Stimulated activated CD4-positive, alpha-beta T cell treated with anti-CD3 and anti-CD28 coated beads, Interleukin-2, amount 100 ng/mL, for 4 hours (primary cell): ENCODE results near the gene CACNA1E.

ENCODE experiments used
- DNase-seq: peaks from one replicate; pipeline ENCODE4 v3.0.0-alpha.2; 2020; ENCODE audit warnings: low read depth

CACNA1E gene

DNA sequence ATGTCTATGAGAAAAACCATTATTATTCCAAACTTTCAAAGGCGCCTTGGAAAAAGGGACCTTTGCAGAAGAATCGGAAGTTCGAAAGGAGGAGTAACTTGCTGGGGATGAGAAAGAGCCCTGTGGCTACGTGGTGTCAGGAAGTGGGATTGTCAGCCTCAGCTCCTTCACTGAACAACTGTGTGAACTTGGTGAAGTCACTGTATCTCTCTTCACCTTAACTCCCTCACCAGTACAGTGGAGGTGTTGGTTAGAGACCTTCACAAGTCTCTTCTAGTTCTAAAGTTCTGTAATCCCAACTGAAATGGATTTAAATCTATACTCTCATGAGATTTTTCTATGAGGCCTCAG, 285.6 kb downstream of the CACNA1E start:
- DNase-seq: no peak

DNA sequence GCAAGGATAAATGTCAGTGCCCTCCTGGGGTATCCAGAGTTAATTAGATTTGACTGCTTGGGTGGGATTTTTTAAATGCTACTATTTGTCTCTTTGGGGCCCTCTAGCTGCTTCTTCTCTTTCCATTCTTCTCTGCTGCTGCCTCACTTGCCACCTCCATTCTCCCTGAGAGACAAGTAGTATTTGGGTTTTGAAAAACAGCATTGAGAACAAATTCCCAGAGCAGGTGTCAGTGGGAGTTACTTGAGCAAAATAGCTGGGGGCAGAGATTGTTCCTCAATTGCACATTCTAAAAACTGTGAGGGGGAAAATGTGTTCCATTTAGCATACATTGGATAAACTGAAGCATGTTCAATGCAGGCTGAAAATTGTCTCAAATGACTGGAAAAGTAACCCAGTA, 286.5 kb downstream of the CACNA1E start:
- DNase-seq: no peak

DNA sequence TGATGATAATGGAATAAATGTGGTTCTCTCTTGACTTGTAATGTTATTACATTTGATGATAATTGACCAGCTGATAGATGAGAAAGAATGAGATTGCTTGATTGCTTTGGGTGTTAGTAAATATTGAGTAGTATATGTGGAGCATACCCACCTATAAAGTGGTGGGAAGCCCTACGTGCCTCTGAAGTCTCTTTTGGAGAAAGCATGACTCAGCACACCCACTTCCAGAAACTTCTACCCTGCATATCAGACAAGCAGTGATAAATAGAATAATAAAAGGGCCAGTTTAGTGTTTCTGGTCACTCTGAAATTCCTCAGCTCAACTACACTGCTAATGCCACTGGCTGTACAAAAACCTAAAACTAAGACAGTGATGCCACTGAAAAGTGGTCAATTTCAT, 289.4 kb downstream of the CACNA1E start:
- DNase-seq: no peak

DNA sequence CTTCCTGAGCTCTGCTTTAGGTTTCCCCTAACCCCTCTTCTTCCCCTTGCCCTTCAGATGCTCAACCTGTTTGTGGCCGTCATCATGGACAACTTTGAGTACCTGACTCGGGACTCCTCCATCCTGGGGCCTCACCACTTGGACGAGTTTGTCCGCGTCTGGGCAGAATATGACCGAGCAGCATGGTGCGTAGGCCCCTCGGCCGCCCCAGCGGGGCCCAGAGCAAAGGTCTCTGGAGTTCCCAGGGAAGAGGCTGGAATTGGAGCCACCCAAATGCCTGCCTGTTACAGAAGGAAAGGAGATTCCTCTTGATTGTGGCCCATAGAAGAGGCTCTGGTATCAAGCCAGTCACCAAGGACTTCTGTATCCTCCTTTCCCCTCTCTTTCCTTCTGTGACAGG, 292.7 kb downstream of the CACNA1E start:
- no peak for DNase-seq

DNA sequence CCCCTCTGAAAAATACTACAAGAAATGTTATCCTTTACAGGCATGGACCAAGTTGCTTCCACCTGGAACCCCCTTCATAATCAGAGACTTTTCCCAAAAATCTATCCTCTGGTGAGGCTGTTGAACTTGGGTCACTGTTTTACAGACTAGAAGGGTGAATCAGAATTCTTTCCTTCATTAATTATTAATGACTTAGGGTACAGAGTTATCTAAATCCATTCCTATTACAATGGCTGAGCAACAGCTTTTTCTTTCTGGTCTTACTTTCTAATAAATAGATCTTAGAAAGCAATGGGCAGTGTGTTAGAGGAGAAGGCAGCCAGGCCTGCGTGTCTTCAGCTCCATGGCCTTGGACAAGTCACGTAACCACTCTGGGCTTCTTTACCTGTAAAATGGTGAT, 294.0 kb downstream of the CACNA1E start:
- no peak for DNase-seq

DNA sequence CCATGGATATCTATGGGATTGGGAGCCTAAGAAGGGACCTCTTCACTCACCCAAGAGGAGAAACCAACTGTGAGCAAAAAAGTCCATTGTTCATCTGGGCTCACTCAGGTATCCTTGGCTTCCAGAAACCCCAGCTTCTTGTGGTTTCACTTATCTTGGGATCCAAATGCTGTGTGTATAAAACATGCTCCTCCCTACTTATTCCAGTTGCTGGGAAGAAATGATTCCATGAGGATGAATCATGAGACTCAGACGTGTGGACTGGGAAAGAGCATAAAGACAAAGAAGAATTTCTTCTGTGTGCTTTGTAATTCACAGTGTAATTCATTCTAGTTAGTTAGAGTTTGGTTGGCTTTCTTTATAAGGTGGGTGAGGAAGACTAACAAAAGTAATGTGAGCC, 294.5 kb downstream of the CACNA1E start:
- DNase-seq: no peak

DNA sequence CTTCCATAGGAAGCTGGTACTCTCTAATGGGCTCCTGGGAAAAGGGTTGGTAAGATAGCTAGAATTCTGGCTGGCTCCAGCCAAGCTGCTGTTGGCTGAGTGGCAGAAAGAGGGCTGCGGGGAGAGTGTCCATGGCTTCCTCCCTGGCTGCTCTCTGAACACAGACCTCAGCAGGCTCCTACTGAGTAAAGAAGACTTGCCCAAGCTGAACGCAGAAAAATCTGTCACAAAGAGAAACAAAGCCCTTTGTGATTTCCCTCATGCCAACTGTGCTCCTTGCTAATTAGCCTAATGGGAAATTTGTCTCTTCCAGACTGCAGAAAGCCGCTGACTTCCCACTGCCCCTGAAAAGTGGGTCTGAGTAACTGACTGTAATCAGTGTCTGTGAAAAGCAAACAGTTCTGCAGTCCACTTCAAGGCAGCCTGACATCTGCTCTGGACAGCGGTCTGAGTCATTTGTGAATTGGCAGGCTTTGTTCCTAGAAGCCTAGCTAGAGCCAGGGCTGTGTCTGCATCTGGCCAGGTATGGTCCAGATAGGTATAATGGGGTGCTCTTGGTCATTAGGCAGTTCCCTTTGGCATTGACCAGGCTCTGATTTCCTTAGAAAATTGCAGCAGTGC, 295.4 kb downstream of the CACNA1E start:
- DNase-seq: no peak

DNA sequence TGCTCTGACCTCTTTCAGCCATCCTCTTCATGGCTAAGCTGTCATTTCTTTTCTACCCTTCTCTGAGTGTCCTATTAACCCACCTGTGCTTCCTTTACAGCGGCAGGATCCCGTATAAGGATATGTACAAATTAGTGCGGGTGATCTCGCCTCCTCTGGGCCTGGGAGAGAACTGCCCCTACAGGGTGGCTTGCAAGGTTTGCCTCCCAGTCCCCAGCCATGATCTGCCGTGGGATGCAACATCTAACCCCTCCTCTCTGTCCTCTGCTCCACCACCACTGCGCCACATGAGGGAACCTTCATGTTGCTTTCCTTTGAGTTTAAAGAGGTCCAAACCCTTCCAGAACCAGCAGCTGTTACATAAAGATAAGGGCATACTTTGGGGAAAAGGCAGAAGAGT, 296.0 kb downstream of the CACNA1E start:
- DNase-seq: no peak

GRCh38 chr1:181783208-181783607, 299.9 kb downstream of the CACNA1E start:
- no peak for DNase-seq

DNA sequence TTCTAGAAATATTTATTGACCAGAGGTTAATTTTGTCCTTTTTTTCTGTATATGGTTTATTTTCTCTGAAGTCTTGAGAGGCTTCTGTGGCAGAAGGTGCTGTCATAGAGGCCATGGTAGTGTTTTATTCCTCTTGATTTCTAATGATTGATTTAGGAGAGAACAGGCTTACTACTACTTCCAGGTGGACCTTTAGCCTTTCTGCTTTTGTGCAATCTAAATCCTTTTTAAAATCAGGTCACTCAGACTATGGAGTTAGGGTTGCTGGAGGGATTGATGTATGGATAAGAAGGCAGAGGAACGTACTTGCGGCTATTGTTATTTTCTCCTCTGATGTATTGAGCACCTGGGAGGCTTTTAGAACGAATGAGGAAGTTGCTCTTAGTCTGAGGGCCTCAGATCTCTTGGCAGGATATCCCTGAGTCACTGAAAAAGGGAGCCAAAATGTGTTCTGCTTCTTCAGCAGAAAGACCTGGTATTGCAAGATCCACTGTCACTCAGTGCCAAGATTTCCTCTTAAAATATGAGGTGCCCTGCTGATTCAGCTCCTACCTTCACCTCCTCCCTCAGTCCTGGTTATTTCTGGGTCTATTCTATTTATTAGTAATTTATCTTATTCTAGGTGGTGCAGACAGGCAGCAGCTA, 300.8 kb downstream of the CACNA1E start:
- no peak for DNase-seq

DNA sequence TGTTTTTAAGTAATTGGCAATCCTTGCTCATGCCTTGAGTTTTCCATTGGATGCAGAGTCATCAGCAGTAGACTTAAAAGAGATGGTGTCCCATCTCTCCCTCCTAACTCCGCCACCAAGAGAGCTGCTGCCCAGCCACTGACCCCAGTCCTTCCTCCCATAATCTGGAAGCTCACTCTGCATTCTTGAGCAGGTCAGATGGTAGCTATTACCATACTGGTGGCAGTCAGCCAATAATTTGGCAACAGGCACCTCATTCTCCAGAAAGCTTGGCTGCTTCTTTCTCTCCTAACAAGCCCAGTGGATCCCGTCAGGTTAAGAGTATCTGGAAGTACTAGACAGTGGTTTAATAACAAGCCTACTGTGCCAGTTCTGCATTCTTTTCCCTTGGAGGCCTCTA, 306.1 kb downstream of the CACNA1E start:
- no peak for DNase-seq

- DNase-seq: no peak
These were observed 308.4 kb downstream of the CACNA1E start for GRCh38 chr1:181791721-181792120.

DNA sequence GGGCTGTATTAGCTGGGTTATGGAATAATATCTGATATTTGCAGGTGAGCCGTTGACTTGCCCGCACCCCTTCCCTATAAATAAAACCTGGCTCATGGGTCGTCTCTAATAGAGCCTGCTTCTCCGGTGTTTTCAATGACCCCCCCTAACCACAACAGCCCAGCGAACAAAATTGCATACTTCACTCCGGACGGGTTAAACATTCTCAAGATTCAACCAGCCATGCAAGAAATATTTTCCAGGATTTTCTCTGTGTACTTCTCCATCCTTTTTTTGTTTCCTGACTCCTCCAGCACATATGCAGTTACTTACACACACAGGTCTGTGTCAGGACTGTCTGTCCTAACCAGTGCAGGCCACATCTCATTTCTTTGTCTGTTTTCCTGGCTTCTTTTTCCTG, 310.5 kb downstream of the CACNA1E start:
- no peak for DNase-seq

- no peak for DNase-seq
These were observed 311.0 kb downstream of the CACNA1E start for GRCh38 chr1:181794332-181794731.

- DNase-seq: no peak
These were observed 315.0 kb downstream of the CACNA1E start for GRCh38 chr1:181798191-181798926.

DNA sequence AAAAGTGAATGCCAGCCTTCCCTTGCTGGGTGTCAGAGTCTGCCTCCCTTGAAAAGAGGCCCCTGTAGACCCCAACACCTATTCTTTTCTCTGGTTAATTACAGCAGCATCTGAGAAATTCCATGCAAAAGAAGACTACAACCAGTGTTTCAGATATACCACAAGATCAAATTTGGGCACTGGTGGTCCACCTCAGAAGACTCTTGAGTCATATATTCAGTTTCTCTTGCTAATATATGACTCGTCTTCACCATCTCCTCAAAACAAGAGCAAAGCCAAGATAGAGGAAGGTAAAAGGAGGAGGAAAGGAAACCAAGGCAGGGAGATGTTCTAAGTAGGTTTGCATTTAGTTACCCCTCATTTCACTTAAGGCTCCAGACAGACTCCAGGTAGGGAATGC, 318.3 kb downstream of the CACNA1E start:
- no peak for DNase-seq

DNA sequence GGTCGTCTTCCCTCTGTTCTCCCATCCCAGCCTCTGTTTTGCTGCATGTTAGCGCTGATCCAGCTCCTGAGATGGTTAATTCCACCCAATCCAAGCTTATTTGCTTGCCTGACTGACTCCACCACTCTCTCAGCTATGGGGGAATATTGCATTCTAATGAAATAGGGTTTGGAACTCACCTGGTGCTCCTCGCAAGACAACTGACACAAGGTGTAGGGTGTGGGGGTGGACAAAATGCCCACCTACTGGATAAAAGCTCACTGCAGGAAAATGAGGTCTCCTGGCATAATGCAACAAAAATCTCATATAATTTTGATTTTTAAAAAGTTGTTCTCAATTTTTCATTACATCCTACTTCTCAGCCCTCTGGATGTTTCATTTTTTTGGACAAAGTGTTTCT, 319.1 kb downstream of the CACNA1E start:
- no peak for DNase-seq

DNA sequence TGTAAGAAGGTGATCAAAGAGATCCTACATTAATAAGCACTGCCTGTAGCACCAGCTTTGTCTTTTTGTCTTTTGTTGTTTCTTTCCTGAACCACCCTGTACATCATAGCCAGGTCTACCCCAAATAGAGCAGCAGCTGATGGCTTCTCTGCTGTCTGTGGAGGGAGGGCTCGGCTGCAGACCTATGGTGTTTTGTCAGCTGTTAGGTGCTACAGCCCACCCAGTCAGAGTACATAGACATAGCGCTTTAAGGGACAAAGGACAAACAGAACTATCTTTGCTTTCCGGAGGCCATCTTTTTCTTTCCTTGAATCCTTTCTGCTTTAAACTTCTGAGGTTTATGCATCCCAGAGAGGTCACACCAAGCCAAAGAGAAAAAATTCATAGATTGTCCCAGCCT, 320.1 kb downstream of the CACNA1E start:
- no peak for DNase-seq

DNA sequence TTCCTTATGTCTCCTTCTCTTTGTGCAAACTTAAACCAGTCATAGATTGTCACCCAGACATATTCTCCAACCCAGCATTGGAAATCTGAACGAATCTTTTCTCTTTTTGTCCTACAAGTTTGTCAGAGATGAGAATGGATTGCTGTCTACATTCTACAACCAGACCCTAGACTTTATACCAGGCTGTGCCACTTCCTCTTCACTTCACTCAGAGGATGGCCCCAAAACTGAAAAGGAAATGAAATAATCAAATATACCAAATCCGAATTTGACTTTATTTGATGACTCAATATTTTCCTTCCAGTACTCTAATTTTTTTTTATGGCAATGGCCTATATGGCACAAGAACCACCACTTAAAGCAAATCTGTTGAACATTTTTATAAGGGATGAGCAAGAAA, 321.7 kb downstream of the CACNA1E start:
- no peak for DNase-seq

- DNase-seq: no peak
These were observed 323.4 kb downstream of the CACNA1E start for GRCh38 chr1:181806746-181807145.

DNA sequence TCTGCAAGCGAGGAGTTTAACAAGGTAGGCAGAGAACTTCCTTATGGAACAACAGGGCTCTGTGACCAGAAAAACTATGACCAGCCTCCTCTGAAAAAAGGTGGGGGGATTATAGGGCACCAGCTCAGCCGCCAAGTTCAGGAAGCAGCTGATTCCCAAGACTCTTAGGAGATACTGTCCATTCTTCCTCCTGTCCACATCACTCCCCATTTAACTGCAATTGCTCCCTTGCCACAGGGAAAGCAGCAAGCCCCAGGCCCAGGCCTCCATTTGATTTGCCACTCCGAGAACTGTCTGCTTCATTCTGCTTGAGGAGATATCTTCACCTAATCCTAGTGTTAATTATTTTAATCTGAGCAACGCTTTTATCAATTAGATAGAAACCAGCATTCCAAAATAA, 323.9 kb downstream of the CACNA1E start:
- DNase-seq: no peak

- no peak for DNase-seq
These were observed 326.8 kb downstream of the CACNA1E start for GRCh38 chr1:181809991-181810545.

DNA sequence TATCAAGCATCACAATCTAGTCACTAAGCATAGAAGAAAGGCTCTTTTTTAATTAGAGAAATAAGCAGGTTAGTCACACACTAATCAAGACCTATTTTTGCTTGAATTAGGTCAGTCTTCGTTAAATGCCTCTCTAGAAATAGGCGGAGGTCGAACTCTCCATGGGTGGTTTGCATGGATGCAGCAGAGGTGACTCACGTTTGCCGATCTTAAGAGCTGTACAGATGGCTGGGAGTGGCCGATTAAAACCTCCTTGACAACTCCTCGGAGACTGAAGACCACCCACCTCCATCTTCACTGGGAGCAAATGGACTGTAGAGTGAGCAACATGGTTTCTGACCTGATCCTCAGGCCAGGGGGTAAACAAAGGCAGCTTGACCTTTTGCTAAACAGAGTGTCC, 328.9 kb downstream of the CACNA1E start:
- DNase-seq: no peak
